ENCODE measurements around the gene ATP1B4. TPM values are rescaled to one million over a fixed set of nuclear protein-coding genes. Genes with fewer than 3 reads are reported as not detected.

ATP1B4 gene
- total RNA-seq (2013; cell fraction: nucleolus; rRNA removed) = not detected in 2 replicates
- total RNA-seq (2014; rRNA removed) (not detected in 2 replicates), total RNA-seq (2014; rRNA removed; fragmentation: Illumina TruSeq; extraction: Trizol) (not detected in 2 replicates), total RNA-seq (2021) (not detected in 2 replicates), polyA plus RNA-seq (2011; rRNA removed) (0.01 TPM in 1 of 2 replicates, not detected in the other), polyA plus RNA-seq (2014; fragmentation: Illumina TruSeq; extraction: Trizol) (not detected in 2 replicates), polyA plus RNA-seq (2014; fragmentation: Nextera tagmentation; extraction: Ambion mirVana) (not detected), polyA plus RNA-seq (2014; rRNA removed) (not detected in 2 replicates), polyA plus RNA-seq (2016; fragmentation: Nextera tagmentation; extraction: Ambion mirVana) (not detected), polyA minus RNA-seq (2011; rRNA and poly(A)+ RNA removed) (not detected in 2 replicates), Bru-seq, nascent RNA (not detected), BruChase-seq, experiment 1, labeled RNA remaining after a 6-hour chase (percentile 13 among the genes with signal in this experiment), BruChase-seq, experiment 2, labeled RNA remaining after a 2-hour chase (percentile 8 among the genes with signal in this experiment)
- polyA plus RNA-seq (2011; ENCODE audit: low read depth) = not detected
- polyA plus RNA-seq (2011; cell fraction: cytosol; rRNA removed) = not detected in 2 replicates
- not detected in 2 replicates for polyA plus RNA-seq (2011; cell fraction: nucleus; rRNA removed)
- not detected in 2 replicates for polyA plus RNA-seq (2012)
- polyA minus RNA-seq (2011; cell fraction: cytosol; rRNA and poly(A)+ RNA removed) = not detected in 2 replicates
- polyA minus RNA-seq (2011; cell fraction: nucleus; rRNA and poly(A)+ RNA removed) = not detected in 2 replicates
- long read RNA-seq, experiment 1 = 0 reads
- long read RNA-seq, experiment 2 = 0 reads

- RAD21 ChIA-PET (ENCODE audit: unreplicated experiment) = no interaction called here
- Histone ChIP-seq H3K4me1 (ENCODE audit: control insufficient read depth, insufficient read depth, low read length) (no peaks in the 10 kb centered on the region), H3K4me3 (no peak within 1 kb of the TSS), H3K36me3 (ENCODE audit: control insufficient read depth in 2 of 2, insufficient read depth in 2 of 2, low read length in 1 of 2) (no peaks in the 10 kb centered on the region), H3K9ac (ENCODE audit: control insufficient read depth, insufficient read depth, low read length) (no peak within 1 kb of the TSS), H3K9me3 (replicated peaks; ENCODE audit: control insufficient read depth, insufficient read depth, low read length) (no peaks in the 10 kb centered on the region), H3K4me2 (ENCODE audit: control insufficient read depth, insufficient read depth) (no peak within 1 kb of the TSS), H3K27ac (ENCODE audit: control insufficient read depth, insufficient read depth) (no peak within 1 kb of the TSS), H3K27me3 (replicated peaks in 1 of 2; ENCODE audit: control insufficient read depth in 2 of 2, insufficient read depth in 2 of 2, low read length in 1 of 2) (no peaks in the 10 kb centered on the region), H2AFZ (ENCODE audit: control insufficient read depth, low read depth, low read length) (no peak within 1 kb of the TSS), H4K20me1 (ENCODE audit: control insufficient read depth, insufficient read depth) (no peaks in the 10 kb centered on the region), H3K79me2 (ENCODE audit: control insufficient read depth, insufficient read depth, low read length) (no peaks in the 10 kb centered on the region)
- POLR2A ChIA-PET = no interaction called here
- in situ Hi-C loops (cut with MboI) (no loop called here), intact Hi-C loops (cut with micrococcal nuclease; ENCODE audit: unreplicated experiment) (no loop called here)
- FAIRE-seq (no peak), ATAC-seq (no peak), DNase-seq (ENCODE audit: low read depth, low spot score) (no peak)
- BruUV-seq (replicated peaks) = no TSS peak
- SMC1A ChIA-PET (ENCODE audit: uncharacterized antibody, unreplicated experiment) = no interaction called here
- TF ChIP-seq IKZF2 (IDR thresholded peaks at IDR 0.05) = no peak
- no peak for TF ChIP-seq IKZF1 (conservative IDR thresholded peaks at IDR 0.05)
- no peak for TF ChIP-seq TCF12 (IDR thresholded peaks at IDR 0.05; ENCODE audit: low read depth, low read length)
- TF ChIP-seq ZSCAN29 (IDR thresholded peaks at IDR 0.05) = no peak
- TF ChIP-seq ZBED1 (IDR thresholded peaks at IDR 0.05; ENCODE audit: borderline replicate concordance) = no peak
- no peak for TF ChIP-seq EGR1 (IDR thresholded peaks at IDR 0.05; ENCODE audit: borderline replicate concordance in 1 of 2, low read depth in 2 of 2, low read length in 2 of 2)
- no peak for TF ChIP-seq ZBTB4 (CRISPR knock-in tag; IDR thresholded peaks at IDR 0.05)
- no peak for TF ChIP-seq CHD4 (IDR thresholded peaks at IDR 0.05)
- TF ChIP-seq HSF1 (IDR thresholded peaks at IDR 0.05; ENCODE audit: low read depth, low read length) = no peak
- no peak for TF ChIP-seq ASH2L (IDR thresholded peaks at IDR 0.05; ENCODE audit: borderline replicate concordance, low read depth)
- TF ChIP-seq USF2 (IDR thresholded peaks at IDR 0.05; ENCODE audit: borderline replicate concordance, low read depth, low read length) = no peak
- no peak for TF ChIP-seq BACH1 (IDR thresholded peaks at IDR 0.05; ENCODE audit: borderline replicate concordance)
- no peak for TF ChIP-seq NR2F1 (conservative IDR thresholded peaks at IDR 0.05)
- WGBS (ENCODE audit: insufficient coverage, insufficient replicate concordance, low lambda C conversion rate, missing lambda C conversion rate) = 48% methylated on average over 9 of the region's 9 CpGs
- CTCF ChIA-PET = no interaction called here
These were observed at the start of gene ATP1B4 for GRCh38 chrX:120361764-120362305. ATP1B4 (plus strand) TSS chrX:120362089; CDS start chrX:120362169, 80 bp downstream.
